ENCODE results near the gene GOLGB1.

The GOLGB1 gene

DNA sequence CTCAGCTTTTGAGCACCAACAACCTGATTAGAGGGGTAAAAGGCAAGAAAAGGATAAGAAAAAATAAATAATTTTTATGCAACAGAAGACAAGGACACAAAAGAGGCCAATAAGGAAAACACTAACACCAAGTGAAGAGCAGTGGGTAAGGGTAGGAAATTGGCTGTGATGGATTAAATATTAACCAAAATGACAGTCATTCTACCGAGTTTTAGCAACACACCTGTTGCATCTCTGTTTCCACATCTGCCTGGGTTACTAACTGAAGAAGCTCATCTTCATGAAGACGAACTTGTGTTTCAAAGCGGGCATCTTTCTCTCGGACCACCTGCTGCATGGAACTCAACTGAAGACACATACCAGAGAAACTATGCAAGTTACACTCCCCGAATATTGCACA lies 30.1 kb downstream of the GOLGB1 start:
- no peaks in the 10 kb centered on the region for H3K36me3 ChIP-seq (ENCODE audit: insufficient read depth)
- H3K4me2 ChIP-seq, result no peak overlapping the region
- no peaks in the 10 kb centered on the region for H4K20me1 ChIP-seq (ENCODE audit: insufficient read depth)
- H3K79me2 ChIP-seq (ENCODE audit: insufficient read depth, low read depth), result no peaks in the 10 kb centered on the region
- no peak overlapping the region for H3K9ac ChIP-seq
- TF ChIP-seq, protein P1, sequence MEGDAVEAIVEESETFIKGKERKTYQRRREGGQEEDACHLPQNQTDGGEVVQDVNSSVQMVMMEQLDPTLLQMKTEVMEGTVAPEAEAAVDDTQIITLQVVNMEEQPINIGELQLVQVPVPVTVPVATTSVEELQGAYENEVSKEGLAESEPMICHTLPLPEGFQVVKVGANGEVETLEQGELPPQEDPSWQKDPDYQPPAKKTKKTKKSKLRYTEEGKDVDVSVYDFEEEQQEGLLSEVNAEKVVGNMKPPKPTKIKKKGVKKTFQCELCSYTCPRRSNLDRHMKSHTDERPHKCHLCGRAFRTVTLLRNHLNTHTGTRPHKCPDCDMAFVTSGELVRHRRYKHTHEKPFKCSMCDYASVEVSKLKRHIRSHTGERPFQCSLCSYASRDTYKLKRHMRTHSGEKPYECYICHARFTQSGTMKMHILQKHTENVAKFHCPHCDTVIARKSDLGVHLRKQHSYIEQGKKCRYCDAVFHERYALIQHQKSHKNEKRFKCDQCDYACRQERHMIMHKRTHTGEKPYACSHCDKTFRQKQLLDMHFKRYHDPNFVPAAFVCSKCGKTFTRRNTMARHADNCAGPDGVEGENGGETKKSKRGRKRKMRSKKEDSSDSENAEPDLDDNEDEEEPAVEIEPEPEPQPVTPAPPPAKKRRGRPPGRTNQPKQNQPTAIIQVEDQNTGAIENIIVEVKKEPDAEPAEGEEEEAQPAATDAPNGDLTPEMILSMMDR (conservative IDR thresholded peaks at IDR 0.05; ENCODE audit: low read depth, low read length), result no peak
- no peak overlapping the region for H3K4me3 ChIP-seq (IDR thresholded peaks at IDR 0.05; ENCODE audit: insufficient read depth, low read depth, low read length)
- no peak overlapping the region for H2AFZ ChIP-seq (ENCODE audit: low read depth)
- H3K4me1 ChIP-seq (ENCODE audit: low read depth, poor library complexity, severe bottlenecking), result peaks cover 7% of the 10 kb centered on the region
- no peak overlapping the region for H3K27ac ChIP-seq
- no peaks in the 10 kb centered on the region for H3K27me3 ChIP-seq (ENCODE audit: insufficient read depth, low read depth)

- Histone ChIP-seq H2AFZ (ENCODE audit: low read depth) (no peak overlapping the region), H4K20me1 (ENCODE audit: insufficient read depth) (no peaks in the 10 kb centered on the region), H3K27me3 (ENCODE audit: insufficient read depth, low read depth) (no peaks in the 10 kb centered on the region), H3K4me1 (ENCODE audit: low read depth, poor library complexity, severe bottlenecking) (no peaks in the 10 kb centered on the region), H3K4me3 (IDR thresholded peaks at IDR 0.05; ENCODE audit: insufficient read depth, low read depth, low read length) (no peak overlapping the region), H3K36me3 (ENCODE audit: insufficient read depth) (no peaks in the 10 kb centered on the region), H3K9ac (no peak overlapping the region), H3K4me2 (no peak overlapping the region), H3K79me2 (ENCODE audit: insufficient read depth, low read depth) (no peaks in the 10 kb centered on the region), H3K27ac (no peak overlapping the region)
- TF ChIP-seq, protein P1 (conservative IDR thresholded peaks at IDR 0.05; ENCODE audit: low read depth, low read length), result no peak
These were observed 31.2 kb downstream of the GOLGB1 start for GRCh38 chr3:121718205-121718846.

GRCh38 chr3:121710347-121710746 lies 39.2 kb downstream of the GOLGB1 start:
- Histone ChIP-seq H3K4me2 (no peak overlapping the region), H3K4me3 (IDR thresholded peaks at IDR 0.05; ENCODE audit: insufficient read depth, low read depth, low read length) (no peak overlapping the region), H3K27ac (no peak overlapping the region), H3K27me3 (ENCODE audit: insufficient read depth, low read depth) (no peaks in the 10 kb centered on the region), H3K79me2 (ENCODE audit: insufficient read depth, low read depth) (no peaks in the 10 kb centered on the region), H2AFZ (ENCODE audit: low read depth) (no peak overlapping the region), H3K9ac (no peak overlapping the region), H3K36me3 (ENCODE audit: insufficient read depth) (no peaks in the 10 kb centered on the region), H3K4me1 (ENCODE audit: low read depth, poor library complexity, severe bottlenecking) (no peaks in the 10 kb centered on the region), H4K20me1 (ENCODE audit: insufficient read depth) (no peaks in the 10 kb centered on the region)
- TF ChIP-seq, protein P1 (conservative IDR thresholded peaks at IDR 0.05; ENCODE audit: low read depth, low read length), result no peak

DNA sequence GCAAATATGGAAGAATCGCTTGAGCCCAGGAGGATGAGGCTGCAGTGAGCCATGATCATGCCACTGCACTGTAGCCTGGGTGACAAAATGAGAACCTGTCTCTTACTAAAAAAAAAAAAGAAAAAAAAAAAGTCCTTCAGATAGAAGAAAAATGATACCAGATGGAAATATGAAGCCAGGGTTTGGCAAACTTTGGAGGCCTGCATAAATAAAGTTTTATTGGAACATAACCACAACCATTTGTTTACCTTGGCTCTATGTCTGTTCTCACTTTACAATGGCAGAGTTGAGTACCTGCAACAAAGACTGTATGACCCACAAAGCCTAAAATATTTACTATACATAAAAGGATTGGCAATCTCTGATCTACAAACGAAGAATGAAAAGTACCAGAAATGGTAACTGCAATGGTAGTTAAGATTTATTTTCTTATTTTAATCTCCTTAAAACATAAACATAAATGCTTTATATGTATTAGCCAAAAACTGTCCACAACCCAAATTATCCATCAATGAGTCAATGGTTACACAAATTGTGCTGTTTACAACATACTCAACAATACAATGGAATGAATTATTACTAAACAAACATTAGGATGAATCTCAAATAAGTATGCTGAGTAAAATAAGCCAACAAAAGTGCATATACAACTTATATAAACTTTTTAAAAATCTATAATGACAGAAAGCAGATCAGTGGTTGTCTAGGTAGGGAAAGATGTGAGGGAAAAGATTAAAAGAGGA lies 41.8 kb downstream of the GOLGB1 start:
- no peaks in the 10 kb centered on the region for H3K79me2 ChIP-seq (ENCODE audit: insufficient read depth, low read depth)
- H3K4me3 ChIP-seq (IDR thresholded peaks at IDR 0.05; ENCODE audit: insufficient read depth, low read depth, low read length), result no peak overlapping the region
- no peaks in the 10 kb centered on the region for H3K27me3 ChIP-seq (ENCODE audit: insufficient read depth, low read depth)
- no peaks in the 10 kb centered on the region for H3K4me1 ChIP-seq (ENCODE audit: low read depth, poor library complexity, severe bottlenecking)
- H3K9ac ChIP-seq, result no peak overlapping the region
- H2AFZ ChIP-seq (ENCODE audit: low read depth), result no peak overlapping the region
- no peaks in the 10 kb centered on the region for H4K20me1 ChIP-seq (ENCODE audit: insufficient read depth)
- TF ChIP-seq, protein P1 (conservative IDR thresholded peaks at IDR 0.05; ENCODE audit: low read depth, low read length), result no peak
- H3K27ac ChIP-seq, result no peak overlapping the region
- no peak overlapping the region for H3K4me2 ChIP-seq
- no peaks in the 10 kb centered on the region for H3K36me3 ChIP-seq (ENCODE audit: insufficient read depth)
